ENCODE results near the gene MET.

The MET gene

DNA sequence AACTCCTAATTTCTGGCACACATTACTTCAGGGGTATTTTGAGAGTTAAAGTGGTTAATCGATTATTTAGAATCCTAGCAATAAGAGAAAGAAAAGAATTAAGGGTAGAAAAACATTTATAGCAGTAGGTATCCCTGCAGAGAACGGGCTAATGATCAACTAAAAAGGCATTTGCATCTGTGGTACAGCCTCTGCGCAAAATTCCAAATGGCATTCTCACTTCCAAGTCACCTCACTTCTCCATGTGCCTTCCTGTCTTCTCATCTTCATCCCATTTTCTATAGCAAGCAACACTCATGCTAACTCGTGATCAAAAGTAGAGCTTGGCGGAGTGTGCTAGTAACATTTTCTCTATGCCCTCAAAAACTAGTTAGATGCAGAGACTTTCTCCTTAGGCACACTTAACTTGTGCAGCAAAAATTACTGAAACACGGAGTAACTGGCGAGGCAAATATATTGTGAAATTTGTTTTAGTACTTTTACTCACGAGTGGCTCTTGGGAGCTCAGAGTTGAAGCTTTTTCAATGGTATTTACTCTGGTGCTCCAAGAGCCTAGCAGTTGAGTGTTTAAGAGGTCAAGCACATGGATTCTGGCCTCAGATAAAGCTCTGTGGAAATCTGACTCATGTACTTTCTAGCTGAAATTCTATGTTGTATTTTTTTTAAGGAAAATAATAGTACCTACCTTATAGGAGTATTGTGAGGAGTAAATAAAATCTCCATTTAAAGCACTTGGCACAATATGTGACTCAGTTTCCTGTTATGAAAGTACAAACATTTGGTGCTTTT lies 65.1 kb downstream of the MET start:
- H3K4me1 ChIP-seq (ENCODE audit: control insufficient read depth, insufficient read depth, low read length) = peaks cover 6% of the 10 kb centered on the region; the same call in 1 of the 2 replicates
- CTCF ChIA-PET = interaction anchor here (0.6 kb wide), 1 partner anchor 478 kb away, joined by 3 read pairs; no protein-coding TSS in a partner anchor
- no peak for TF ChIP-seq BCL11A (tag by site-specific recombination; IDR thresholded peaks at IDR 0.05; ENCODE audit: low read depth)
- no peak for TF ChIP-seq ZNF10 (tag by site-specific recombination; IDR thresholded peaks at IDR 0.05)
- no peak for TF ChIP-seq ZNF510 (tag by site-specific recombination; IDR thresholded peaks at IDR 0.05; ENCODE audit: insufficient replicate concordance)
- TF ChIP-seq ZNF654 (tag by site-specific recombination; IDR thresholded peaks at IDR 0.05; ENCODE audit: low read depth) = no peak
- TF ChIP-seq, protein P1, sequence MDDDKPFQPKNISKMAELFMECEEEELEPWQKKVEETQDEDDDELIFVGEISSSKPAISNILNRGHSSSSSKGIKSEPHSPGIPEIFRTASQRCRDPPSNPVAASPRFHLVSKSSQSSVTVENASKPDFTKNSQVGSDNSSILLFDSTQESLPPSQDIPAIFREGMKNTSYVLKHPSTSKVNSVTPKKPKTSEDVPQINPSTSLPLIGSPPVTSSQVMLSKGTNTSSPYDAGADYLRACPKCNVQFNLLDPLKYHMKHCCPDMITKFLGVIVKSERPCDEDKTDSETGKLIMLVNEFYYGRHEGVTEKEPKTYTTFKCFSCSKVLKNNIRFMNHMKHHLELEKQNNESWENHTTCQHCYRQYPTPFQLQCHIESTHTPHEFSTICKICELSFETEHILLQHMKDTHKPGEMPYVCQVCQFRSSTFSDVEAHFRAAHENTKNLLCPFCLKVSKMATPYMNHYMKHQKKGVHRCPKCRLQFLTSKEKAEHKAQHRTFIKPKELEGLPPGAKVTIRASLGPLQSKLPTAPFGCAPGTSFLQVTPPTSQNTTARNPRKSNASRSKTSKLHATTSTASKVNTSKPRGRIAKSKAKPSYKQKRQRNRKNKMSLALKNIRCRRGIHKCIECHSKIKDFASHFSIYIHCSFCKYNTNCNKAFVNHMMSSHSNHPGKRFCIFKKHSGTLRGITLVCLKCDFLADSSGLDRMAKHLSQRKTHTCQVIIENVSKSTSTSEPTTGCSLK (tag by site-specific recombination; IDR thresholded peaks at IDR 0.05) = no peak
- TF ChIP-seq, protein P2, sequence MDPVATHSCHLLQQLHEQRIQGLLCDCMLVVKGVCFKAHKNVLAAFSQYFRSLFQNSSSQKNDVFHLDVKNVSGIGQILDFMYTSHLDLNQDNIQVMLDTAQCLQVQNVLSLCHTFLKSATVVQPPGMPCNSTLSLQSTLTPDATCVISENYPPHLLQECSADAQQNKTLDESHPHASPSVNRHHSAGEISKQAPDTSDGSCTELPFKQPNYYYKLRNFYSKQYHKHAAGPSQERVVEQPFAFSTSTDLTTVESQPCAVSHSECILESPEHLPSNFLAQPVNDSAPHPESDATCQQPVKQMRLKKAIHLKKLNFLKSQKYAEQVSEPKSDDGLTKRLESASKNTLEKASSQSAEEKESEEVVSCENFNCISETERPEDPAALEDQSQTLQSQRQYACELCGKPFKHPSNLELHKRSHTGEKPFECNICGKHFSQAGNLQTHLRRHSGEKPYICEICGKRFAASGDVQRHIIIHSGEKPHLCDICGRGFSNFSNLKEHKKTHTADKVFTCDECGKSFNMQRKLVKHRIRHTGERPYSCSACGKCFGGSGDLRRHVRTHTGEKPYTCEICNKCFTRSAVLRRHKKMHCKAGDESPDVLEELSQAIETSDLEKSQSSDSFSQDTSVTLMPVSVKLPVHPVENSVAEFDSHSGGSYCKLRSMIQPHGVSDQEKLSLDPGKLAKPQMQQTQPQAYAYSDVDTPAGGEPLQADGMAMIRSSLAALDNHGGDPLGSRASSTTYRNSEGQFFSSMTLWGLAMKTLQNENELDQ (tag by site-specific recombination; IDR thresholded peaks at IDR 0.05; ENCODE audit: low read depth) = no peak
- TF ChIP-seq ZNF274 (IDR thresholded peaks at IDR 0.05; ENCODE audit: low read length) = no peak
- TF ChIP-seq ZNF274 (tag by site-specific recombination; IDR thresholded peaks at IDR 0.05; ENCODE audit: borderline replicate concordance) = no peak
- POLR2A ChIA-PET = no interaction called here
- no peak overlapping the region for H3K27ac ChIP-seq (ENCODE audit: extremely low read depth, low read depth, low read length)
- no peaks in the 10 kb centered on the region for H3K9me3 ChIP-seq (ENCODE audit: control insufficient read depth, insufficient read depth, low read depth, low read length)
- no peak overlapping the region for H3K4me3 ChIP-seq (ENCODE audit: low read depth, low read length)
- peaks cover 0 to 50% of the 10 kb centered on the region in 2 experiments; a peak in 1 of 3 replicates for H3K36me3 ChIP-seq (ENCODE audit: control insufficient read depth in 2 of 2, insufficient read depth in 1 of 2, low read length in 2 of 2)

DNA sequence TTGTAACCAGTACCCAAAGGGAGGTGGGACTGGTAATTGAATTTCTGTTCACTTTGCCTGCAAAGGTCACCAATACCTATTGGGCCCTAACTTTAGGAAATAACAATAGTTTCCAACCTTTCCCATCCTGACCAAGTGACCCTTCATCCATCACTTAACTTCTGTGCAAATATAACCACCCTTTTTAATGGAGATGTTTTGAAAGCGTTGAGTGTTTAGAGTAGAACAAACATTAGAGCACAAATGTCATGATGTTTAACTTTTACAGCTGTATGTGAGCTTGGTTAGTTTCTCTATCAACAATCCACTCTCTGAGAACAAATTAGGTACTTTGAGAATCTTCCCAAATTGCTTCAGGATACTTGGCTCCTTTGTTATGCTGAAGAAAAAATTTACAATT lies 66.4 kb downstream of the MET start:
- POLR2A ChIA-PET = no interaction called here
- no peak overlapping the region for H3K4me3 ChIP-seq (ENCODE audit: low read depth, low read length)
- H3K4me1 ChIP-seq (ENCODE audit: control insufficient read depth, insufficient read depth, low read length) = peaks cover 2% of the 10 kb centered on the region; the same call in 1 of the 2 replicates
- H3K9me3 ChIP-seq (ENCODE audit: control insufficient read depth, insufficient read depth, low read depth, low read length) = no peaks in the 10 kb centered on the region
- peaks cover 0 to 57% of the 10 kb centered on the region in 2 experiments; a peak in 1 of 3 replicates for H3K36me3 ChIP-seq (ENCODE audit: control insufficient read depth in 2 of 2, insufficient read depth in 1 of 2, low read length in 2 of 2)
- no peak overlapping the region for H3K27ac ChIP-seq (ENCODE audit: extremely low read depth, low read depth, low read length)
- CTCF ChIA-PET = interaction anchor here (0.6 to 0.9 kb wide), 2 partner anchors 12 to 22 kb away, joined by 4 to 6 read pairs; no protein-coding TSS in a partner anchor
- TF ChIP-seq ZBTB11 (tag by site-specific recombination; conservative IDR thresholded peaks at IDR 0.05; ENCODE audit: low read depth) (no peak), ZNF292 (tag by site-specific recombination; IDR thresholded peaks at IDR 0.05; ENCODE audit: borderline replicate concordance, low read depth) (no peak), ZNF302 (tag by site-specific recombination; IDR thresholded peaks at IDR 0.05; ENCODE audit: low read depth) (no peak), RBAK (tag by site-specific recombination; IDR thresholded peaks at IDR 0.05) (no peak), ZNF629 (tag by site-specific recombination; IDR thresholded peaks at IDR 0.05) (no peak), EGR2 (tag by site-specific recombination; IDR thresholded peaks at IDR 0.05; ENCODE audit: low read depth) (no peak), ZNF596 (tag by site-specific recombination; IDR thresholded peaks at IDR 0.05) (no peak), ZSCAN23 (tag by site-specific recombination; IDR thresholded peaks at IDR 0.05) (no peak), ZNF670 (tag by site-specific recombination; IDR thresholded peaks at IDR 0.05; ENCODE audit: low read depth) (no peak), ZNF23 (tag by site-specific recombination; IDR thresholded peaks at IDR 0.05; ENCODE audit: borderline replicate concordance) (no peak), ZNF664 (tag by site-specific recombination; IDR thresholded peaks at IDR 0.05) (no peak), SP3 (tag by site-specific recombination; IDR thresholded peaks at IDR 0.05) (no peak), ZNF416 (tag by site-specific recombination; IDR thresholded peaks at IDR 0.05) (no peak)
- TF ChIP-seq, protein P2 (tag by site-specific recombination; IDR thresholded peaks at IDR 0.05; ENCODE audit: low read depth) = no peak
- TF ChIP-seq, protein P3, sequence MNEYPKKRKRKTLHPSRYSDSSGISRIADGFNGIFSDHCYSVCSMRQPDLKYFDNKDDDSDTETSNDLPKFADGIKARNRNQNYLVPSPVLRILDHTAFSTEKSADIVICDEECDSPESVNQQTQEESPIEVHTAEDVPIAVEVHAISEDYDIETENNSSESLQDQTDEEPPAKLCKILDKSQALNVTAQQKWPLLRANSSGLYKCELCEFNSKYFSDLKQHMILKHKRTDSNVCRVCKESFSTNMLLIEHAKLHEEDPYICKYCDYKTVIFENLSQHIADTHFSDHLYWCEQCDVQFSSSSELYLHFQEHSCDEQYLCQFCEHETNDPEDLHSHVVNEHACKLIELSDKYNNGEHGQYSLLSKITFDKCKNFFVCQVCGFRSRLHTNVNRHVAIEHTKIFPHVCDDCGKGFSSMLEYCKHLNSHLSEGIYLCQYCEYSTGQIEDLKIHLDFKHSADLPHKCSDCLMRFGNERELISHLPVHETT (tag by site-specific recombination; IDR thresholded peaks at IDR 0.05) = no peak

All from HEK293 (cell line).